ENCODE results near the gene RICTOR. TPM values are rescaled to one million over a fixed set of nuclear protein-coding genes. Genes with fewer than 3 reads are reported as not detected.

The RICTOR gene
- total and polyA plus RNA-seq, 2 donors (not counting 3 experiments of a cell fraction or from before 2014, with no cell fraction given) = 9.2 to 38.0 TPM

DNA sequence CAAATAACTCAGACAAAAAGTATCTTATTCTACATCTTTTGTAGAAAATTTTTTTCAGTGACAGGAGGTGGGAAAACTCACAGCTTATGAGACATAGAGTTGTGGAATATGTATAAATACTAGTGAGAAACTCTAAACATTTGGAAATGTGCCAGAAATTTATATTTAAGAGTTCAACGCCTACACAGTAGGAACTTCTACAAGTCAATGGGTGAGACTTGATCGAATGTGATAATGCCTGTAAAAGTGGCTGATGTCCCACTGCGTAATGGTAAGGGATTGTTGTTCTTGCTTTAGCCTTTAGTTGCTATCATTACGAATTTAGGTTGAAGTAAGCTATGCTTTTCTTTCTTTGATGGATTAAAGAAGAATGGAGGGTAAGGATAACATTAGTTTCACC, 40.0 kb upstream of the RICTOR start:
- H3K4me2 ChIP-seq (ENCODE audit: insufficient read depth, low read length) = no peak overlapping the region
- intact Hi-C loops (cut with micrococcal nuclease) (no loop called here), dilution Hi-C loops (cut with MboI; ENCODE audit: extremely low pct_ligation_motif_present, low sequenced_read_pairs) (no loop called here)
- no peak overlapping the region for H2AFZ ChIP-seq (ENCODE audit: low read depth, low read length)
- no peaks in the 10 kb centered on the region for H3K9me3 ChIP-seq (replicated peaks; ENCODE audit: control insufficient read depth, insufficient read depth, low read length)
- CTCF ChIA-PET = interaction anchor here (1.0 to 1.3 kb wide), 2 partner anchors 33 to 34 kb away, joined by 3 read pairs; no protein-coding TSS in a partner anchor
- H3K9ac ChIP-seq (replicated peaks; ENCODE audit: extremely low read depth, insufficient read depth, low read length) = no peak overlapping the region
- no peaks in the 10 kb centered on the region for H3K79me2 ChIP-seq (ENCODE audit: control insufficient read depth, insufficient read depth, low read length)
- no peak for TF ChIP-seq POLR2A (IDR thresholded peaks at IDR 0.05; ENCODE audit: low read depth, low read length)
- TF ChIP-seq JUN (IDR thresholded peaks at IDR 0.05; ENCODE audit: borderline replicate concordance, insufficient read depth, insufficient read length, low read depth) = no peak
- TF ChIP-seq FOS (IDR thresholded peaks at IDR 0.05; ENCODE audit: borderline replicate concordance, insufficient read depth, low read length) = no peak
- TF ChIP-seq EZH2 (IDR thresholded peaks at IDR 0.05; ENCODE audit: borderline replicate concordance, low read depth, low read length, severe bottlenecking) = no peak
- no peak for TF ChIP-seq CTCF (IDR thresholded peaks at IDR 0.05; ENCODE audit: extremely low read depth in 1 of 2, insufficient read depth in 1 of 2, low read depth in 1 of 2, low read length in 2 of 2)
- TF ChIP-seq GATA2 (IDR thresholded peaks at IDR 0.05; ENCODE audit: insufficient read depth, insufficient read length, low read depth, low read length) = no peak
- no peak for TF ChIP-seq MYC (IDR thresholded peaks at IDR 0.05; ENCODE audit: low read depth, low read length)
- no peak for TF ChIP-seq POLR2AphosphoS5 (IDR thresholded peaks at IDR 0.05; ENCODE audit: insufficient read depth, low read depth, low read length)
- TF ChIP-seq, protein P1, sequence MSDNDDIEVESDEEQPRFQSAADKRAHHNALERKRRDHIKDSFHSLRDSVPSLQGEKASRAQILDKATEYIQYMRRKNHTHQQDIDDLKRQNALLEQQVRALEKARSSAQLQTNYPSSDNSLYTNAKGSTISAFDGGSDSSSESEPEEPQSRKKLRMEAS (IDR thresholded peaks at IDR 0.05; ENCODE audit: insufficient read depth, insufficient read length) = no peak
- DNase-seq (ENCODE audit: low read depth, low spot score) = no peak
- H3K9me1 ChIP-seq (replicated peaks; ENCODE audit: control insufficient read depth, extremely low read depth, insufficient read depth, low read length) = no peaks in the 10 kb centered on the region
- H3K27ac ChIP-seq (ENCODE audit: insufficient read depth, low read depth, low read length) = no peak overlapping the region
- no peaks in the 10 kb centered on the region for H3K27me3 ChIP-seq (ENCODE audit: control insufficient read depth in 2 of 2, insufficient read depth in 2 of 2, low read length in 2 of 2)
- peaks cover 54% of the 10 kb centered on the region for H3K4me1 ChIP-seq (ENCODE audit: control insufficient read depth, extremely low read depth, insufficient read depth, low read length)
- no peak for FAIRE-seq
- no TSS peak for BruUV-seq (replicated peaks)
- no peaks in the 10 kb centered on the region for H3K36me3 ChIP-seq (ENCODE audit: control insufficient read depth in 2 of 2, extremely low read depth in 1 of 2, insufficient read depth in 2 of 2, low read length in 2 of 2)
- POLR2A ChIA-PET = no interaction called here
- H3K4me3 ChIP-seq (replicated peaks in 1 of 3; ENCODE audit: insufficient read depth in 1 of 3, low read depth in 1 of 3, low read length in 3 of 3) = no peak overlapping the region
- no peaks in the 10 kb centered on the region for H4K20me1 ChIP-seq (replicated peaks; ENCODE audit: control insufficient read depth, extremely low read depth, insufficient read depth, low read length)
